ENCODE measurements around the gene OPRL1.
"Not testable (repeated sequence)": the region's sequence is repeated elsewhere in the genome, so short reads cannot be mapped to it uniquely, and the experiment has no call there.

OPRL1 gene

DNA sequence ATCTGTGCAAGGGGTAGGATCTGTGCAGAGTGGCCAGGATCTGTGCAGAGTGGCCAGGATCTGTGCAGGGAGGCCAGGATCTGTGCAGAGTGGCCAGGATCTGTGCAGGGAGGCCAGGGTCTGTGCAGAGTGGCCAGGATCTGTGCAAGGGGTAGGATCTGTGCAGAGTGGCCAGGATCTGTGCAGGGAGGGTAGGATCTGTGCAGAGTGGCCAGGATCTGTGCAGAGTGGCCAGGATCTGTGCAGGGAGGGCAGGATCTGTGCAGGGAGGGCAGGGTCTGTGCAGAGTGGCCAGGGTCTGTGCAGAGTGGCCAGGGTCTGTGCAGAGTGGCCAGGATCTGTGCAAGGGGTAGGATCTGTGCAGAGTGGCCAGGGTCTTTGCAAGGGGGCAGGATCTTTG, 8.7 kb downstream of the OPRL1 start:
- DNase-seq: not testable (repeated sequence)

DNA sequence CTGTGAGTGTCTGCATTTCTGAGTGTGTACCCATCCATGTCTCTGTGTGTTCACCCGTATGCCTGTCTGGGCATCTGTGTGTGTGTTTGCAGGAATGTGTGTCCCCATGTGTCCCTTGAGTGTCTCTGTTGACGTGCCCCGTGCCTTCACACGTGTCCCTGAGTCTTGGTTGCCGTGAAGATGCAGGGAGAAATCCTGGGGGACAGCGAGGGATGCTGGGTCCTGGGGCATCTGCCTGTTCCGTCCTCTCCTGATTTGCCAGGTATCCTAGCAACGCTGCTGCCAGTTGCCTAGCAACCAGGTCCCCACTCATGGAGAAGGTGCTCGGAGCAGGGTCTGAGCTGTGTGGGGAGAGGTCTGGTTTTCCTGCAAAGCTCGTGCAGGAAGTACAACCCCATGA, 10.3 kb downstream of the OPRL1 start:
- no peak for DNase-seq

- DNase-seq: no peak
These were observed 11.5 kb downstream of the OPRL1 start for GRCh38 chr20:64091340-64091739.

DNA sequence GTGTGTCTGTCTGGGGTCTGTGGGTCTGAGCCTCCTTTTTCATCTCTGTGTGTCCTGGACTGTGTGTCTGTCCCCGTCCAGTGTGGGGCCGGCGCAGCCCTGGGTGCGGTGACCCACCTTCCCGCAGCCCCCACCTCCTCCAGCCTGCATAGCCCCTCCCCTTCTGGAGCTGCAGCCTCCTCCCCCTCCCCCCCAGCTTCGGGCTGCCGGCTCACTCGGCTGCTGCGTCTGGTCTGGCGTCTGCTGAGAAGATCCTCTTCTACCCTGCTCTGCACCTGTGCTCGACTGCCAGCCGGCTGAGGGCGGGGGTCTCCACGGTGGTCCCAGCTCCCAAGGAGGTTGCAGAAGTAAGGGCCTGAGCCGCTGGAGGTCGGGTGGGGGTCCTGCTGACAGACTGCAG, 11.9 kb downstream of the OPRL1 start:
- no peak for DNase-seq

GRCh38 chr20:64092258-64093012, 12.6 kb downstream of the OPRL1 start:
- DNase-seq: no peak

- no peak for DNase-seq
These were observed 13.2 kb downstream of the OPRL1 start for GRCh38 chr20:64093013-64093503.

- no peak for DNase-seq
These were observed 15.6 kb downstream of the OPRL1 start for GRCh38 chr20:64095455-64095854.

DNA sequence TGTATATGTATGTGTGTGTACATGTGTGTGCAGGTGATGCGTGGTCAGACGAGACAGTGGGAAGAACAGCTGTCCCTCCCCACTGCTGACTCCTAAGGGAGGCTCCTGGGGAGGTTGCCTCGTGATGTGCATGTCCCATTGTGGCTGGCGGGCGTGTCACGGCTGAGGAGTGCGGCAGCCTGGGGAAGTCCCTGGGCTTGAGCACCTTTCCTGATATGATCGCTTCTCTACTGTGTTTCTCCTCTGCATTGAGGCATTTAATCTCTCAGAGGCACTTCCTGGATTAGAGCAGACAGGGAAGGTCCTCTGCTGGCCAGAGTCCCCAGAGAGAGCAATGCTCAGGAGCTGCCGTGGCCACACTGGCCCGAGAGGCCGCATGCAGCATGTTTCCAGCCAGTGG, 16.0 kb downstream of the OPRL1 start:
- no peak for DNase-seq

- DNase-seq: no peak
These were observed 16.7 kb downstream of the OPRL1 start for GRCh38 chr20:64096535-64096934.

DNA sequence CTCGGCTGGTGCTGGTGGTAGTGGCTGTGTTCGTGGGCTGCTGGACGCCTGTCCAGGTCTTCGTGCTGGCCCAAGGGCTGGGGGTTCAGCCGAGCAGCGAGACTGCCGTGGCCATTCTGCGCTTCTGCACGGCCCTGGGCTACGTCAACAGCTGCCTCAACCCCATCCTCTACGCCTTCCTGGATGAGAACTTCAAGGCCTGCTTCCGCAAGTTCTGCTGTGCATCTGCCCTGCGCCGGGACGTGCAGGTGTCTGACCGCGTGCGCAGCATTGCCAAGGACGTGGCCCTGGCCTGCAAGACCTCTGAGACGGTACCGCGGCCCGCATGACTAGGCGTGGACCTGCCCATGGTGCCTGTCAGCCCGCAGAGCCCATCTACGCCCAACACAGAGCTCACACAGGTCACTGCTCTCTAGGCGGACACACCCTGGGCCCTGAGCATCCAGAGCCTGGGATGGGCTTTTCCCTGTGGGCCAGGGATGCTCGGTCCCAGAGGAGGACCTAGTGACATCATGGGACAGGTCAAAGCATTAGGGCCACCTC, 18.7 kb downstream of the OPRL1 start:
- DNase-seq: no peak

- no peak for DNase-seq
These were observed 19.4 kb downstream of the OPRL1 start for GRCh38 chr20:64099086-64099786.

GRCh38 chr20:64099880-64100565, 20.1 kb downstream of the OPRL1 start:
- DNase-seq: no peak

DNA sequence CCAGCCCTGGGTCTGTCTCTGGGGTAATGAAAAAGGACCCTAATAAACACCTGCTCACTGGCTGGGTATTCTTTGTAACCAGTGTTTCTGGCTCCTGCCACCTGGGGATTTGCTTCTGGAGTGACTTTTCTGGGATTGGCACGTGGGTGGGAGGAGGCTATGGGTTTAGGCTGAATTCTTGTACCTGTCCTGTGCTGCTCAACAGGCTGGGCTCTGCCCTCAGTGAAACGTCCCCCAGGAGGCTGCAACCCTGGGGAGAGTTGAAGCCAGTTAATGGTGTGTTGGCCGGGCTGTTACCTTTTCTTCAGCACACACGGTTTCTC, 20.6 kb downstream of the OPRL1 start:
- DNase-seq: no peak

DNA sequence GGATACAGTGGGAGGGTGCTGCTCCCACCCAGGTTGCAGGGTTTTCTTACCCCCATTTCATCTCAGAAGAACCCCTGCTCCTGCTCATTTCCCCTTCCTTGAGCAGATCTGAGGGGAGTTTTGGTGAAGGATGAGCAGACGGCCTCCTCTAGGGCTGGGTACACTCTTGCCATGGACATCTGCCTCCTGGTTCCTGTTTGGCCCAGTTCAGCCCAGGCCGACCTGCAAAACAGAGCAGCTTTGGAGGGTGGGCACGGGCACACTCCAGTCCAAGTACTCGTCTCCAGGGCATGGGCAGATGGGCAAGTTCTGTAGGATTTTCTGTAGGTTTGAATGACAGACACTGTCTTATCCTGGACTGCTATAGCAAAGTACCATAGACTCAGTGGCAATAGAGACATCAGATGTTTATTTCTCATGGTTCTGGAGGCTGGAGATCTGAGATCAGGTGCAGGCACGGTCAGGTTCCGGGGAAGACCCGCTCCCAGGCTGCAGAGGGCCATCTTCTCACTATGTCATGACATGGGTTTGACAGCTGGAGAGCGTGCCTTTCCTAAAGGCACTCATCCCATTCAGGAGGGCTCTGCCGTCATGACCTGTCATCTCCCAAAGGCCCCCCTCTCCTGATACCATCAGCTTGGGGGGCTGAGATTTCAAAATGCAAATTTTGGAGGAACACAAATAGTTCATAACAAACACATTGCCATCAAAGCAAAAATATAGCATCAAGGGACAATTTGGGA, 21.2 kb downstream of the OPRL1 start:
- no peak for DNase-seq

DNA sequence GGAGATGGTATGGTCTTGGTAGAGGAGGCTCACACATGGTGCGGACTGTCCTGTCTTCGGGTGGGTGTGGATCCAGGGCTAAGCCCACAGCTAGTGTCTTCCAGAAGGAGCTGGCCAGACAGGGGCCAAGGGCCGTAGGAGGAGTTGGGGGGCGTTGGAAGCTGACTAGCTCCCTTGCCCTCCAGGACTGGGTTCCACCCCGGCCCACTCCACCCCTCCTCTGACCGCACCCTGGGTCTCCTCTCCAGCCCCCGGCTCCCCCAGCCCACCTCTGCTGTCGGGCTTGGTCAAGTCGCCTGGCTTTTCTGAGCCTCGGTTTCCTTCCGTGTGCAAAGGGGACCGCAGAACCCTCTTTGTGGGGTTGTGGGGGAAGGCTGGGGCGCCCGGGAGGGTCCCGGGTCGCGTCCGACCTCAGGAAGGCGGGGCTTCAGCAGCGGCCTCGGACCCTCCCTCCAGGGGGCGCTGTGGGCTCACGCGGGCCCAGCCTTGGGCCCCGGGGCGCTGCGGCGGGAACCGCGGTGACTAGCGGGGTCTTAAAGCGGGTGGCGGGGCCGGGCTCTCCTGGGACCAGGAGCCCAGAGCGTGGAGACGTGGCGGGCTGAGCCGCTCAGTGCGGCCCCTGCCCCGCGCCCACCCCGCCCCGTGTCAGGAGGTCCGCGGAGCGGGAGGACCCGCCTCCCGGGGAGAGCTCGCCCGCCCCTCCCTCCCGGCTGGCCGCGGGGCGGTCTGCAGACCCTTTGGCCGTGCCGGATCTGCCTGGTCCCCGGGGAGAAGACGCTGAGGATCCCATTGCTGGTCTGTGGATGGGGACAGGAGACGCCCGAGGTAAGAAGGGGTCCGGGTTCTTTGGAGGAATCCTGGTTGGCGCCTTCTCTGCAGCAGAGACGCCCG, 22.1 kb downstream of the OPRL1 start:
- DNase-seq: no peak

- DNase-seq: no peak
These were observed 22.9 kb downstream of the OPRL1 start for GRCh38 chr20:64102647-64103354.

DNA sequence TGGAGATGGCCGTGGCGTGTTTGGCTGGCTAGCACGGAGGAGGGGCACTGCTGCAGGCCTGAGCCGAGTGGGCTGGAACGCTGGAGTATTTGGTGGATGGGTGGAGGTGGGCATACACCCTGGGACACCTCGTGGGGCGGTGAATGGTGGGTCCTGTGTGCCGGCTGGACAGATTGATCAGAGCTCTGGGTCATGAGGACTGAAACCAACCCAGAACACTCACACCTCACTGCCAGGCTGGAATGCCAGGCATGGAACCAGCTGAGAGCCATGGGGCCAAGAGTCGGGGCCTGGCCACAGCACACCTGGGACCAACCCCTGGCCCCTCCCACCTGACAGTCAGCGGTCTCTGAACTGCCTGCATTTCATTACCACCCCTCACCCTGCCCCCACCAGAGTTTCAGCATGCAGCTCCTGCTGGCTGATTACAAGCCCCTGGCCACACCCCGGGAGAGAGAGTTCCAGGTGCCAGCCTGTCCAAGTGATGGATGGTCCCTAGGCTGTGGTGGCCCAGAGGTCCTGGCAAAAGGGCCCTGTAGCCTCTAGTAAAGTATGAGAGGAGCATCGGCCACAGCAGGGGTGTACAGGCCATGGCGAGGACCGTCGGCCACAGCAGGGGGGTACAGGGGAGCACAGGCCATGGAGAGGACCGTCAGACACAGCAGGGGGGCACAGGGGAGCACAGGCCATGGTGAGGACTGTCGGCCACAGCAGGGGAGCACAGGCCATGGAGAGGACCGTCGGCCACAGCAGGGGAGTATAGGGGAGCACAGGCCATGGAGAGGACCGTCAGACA, 24.2 kb downstream of the OPRL1 start:
- DNase-seq: no peak

- no peak for DNase-seq
These were observed 25.0 kb downstream of the OPRL1 start for GRCh38 chr20:64104667-64105451.

- DNase-seq: no peak
These were observed 26.1 kb downstream of the OPRL1 start for GRCh38 chr20:64105846-64106434.

All from hippocampal formation (tissue), 2 donors.